Measurements from ENCODE around the gene S100A7A. TPM values are rescaled to one million over a fixed set of nuclear protein-coding genes. Genes with fewer than 3 reads are reported as not detected.

Gene S100A7A
- total RNA-seq, 3 donors from 2014 or later: not detected

DNA sequence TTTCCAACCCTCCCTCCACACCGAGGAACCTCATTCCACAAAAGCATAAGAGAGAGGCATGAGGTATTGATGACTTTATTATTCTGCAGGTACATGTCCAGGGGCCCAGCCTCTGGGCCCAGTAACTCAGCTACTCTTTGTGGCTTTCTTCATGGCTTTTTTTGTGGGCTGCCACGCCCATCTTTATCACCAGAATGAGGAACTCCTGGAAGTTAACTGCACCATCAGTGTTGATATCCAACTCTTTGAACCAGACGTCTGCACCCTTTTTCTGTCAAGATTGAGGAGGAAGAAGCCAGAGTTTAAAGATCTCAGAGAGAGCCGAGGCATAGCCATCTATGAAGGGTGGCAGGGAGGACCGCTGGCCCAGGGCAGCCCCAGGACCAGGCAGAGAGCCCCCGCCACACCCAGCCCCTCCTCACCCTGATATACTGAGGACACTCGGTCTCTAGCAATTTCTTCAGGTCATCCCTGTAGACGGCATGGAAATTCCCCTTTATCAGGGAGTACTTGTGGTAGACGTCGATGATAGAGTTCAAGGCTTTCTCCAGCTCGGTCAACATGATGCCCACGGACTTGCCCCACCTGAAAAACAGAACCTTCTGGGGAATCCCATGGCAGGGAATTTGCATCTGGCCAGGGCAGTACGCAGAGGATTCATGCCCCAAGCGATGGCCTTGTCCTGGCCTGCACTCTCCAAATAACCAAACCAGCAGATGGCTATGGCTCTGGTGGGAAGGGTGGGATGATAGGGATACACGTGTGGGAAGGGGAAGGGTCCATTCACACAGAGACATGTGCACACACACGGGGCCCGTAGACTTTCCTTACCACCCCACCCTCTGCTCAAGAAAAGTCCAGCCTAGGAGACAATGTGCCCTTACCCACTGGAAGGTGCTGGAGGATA lies 26.1 kb upstream of the S100A7A start:
- H3K27me3 Mint-ChIP-seq (ENCODE audit: low read depth): peaks cover 28% of the 10 kb centered on the region
- H3K36me3 Mint-ChIP-seq (ENCODE audit: insufficient read depth): no peaks in the 10 kb centered on the region
- ATAC-seq (no peak), DNase-seq (no peak)
- H3K4me1 Mint-ChIP-seq (ENCODE audit: low read depth): no peaks in the 10 kb centered on the region
- H3K4me3 Mint-ChIP-seq: no peak overlapping the region
- H3K9me3 Mint-ChIP-seq: no peaks in the 10 kb centered on the region

DNA sequence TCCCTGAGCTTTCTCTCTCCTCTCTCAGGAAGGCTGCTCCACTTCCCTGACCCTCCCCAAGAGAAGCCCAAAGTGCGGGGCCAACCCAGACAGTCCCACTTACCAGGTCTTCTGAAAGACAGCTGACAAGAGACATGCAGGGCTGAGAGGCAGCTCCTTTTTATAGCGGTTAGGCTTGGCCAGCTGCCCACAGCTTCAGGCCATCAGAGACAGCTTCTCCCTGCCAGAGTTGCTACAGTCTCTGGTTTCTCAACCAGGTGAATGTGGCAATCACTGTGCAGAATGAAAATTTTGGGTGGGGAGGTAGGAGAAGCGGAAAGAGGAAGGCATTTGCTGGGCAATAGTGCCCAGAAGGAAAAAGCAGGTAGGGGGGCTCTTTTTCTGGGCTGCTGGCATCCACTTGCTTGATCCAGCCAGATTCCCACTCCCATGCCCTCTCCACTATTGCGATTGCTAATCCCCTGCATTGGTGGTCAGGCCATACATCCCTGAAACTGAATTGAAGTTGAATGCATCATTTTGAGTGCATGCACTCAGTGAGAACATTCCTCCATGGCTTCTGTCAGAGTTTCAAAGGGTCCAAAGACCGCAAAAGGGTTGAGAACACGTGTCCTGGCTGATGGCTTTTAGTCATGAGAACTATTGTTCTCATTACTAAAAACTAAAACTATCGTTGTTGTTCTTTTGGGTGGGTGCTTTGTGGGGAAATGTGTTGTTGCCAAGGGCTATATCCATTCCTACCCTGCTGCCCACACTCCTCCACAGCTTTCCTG lies 25.2 kb upstream of the S100A7A start, which contains the start of gene S100A8:
Gene S100A8 (minus strand): TSS at position 136 of the 773 bp plus-strand sequence. CDS start 538 bp downstream, outside the sequence.
- Mint-ChIP-seq H3K4me1 (ENCODE audit: low read depth) (no peaks in the 10 kb centered on the region), H3K27me3 (ENCODE audit: low read depth) (peaks cover 35% of the 10 kb centered on the region), H3K4me3 (no peak within 1 kb of the TSS), H3K36me3 (ENCODE audit: insufficient read depth) (no peaks in the 10 kb centered on the region), H3K9me3 (no peaks in the 10 kb centered on the region)
- DNase-seq (no peak), ATAC-seq (no peak)

DNA sequence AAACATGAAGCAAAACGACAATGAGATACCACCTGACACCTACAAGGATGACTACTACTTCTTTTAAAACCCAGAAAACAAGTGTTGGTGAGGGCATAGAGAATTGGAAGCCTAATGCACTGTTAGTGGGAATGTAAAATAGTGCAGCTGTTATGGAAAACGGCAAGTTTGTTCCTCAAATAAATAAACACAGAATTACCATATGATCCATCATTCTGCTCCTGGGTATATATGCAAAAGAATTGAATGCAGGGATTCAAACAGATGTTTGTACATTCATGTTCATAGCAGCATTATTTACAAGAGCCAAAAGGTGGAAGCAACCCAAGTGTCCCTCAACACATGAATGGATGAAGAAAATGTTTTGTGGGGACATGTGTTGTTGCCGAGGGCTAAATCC lies 24.1 kb upstream of the S100A7A start:
- ATAC-seq: no peak

DNA sequence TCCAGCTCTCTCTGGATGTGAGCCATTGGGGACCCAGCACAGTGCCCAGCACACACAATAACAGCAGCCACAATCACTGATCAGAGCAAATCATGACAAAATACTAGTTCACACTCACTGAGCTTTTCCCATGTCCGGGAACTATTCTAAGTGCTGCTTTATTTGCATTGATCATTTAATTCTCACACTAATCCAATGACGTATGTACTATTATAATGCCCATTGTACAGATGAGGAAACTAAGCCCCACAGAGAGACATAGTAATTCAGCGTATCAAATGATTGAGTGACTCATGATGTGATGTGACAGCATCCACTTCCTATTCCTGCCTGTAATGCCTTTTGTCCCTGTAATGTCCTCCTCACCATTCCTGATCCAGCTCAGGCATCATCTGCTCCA lies 23.5 kb upstream of the S100A7A start:
- Mint-ChIP-seq H3K27me3 (ENCODE audit: low read depth) (peaks cover 39% of the 10 kb centered on the region), H3K4me1 (ENCODE audit: low read depth) (no peaks in the 10 kb centered on the region), H3K36me3 (ENCODE audit: insufficient read depth) (no peaks in the 10 kb centered on the region), H3K4me3 (no peak overlapping the region), H3K9me3 (no peaks in the 10 kb centered on the region)
- DNase-seq (no peak), ATAC-seq (no peak)

More for the DNA sequence above, 24.1 kb upstream of the S100A7A start:
- no peak for DNase-seq
- Mint-ChIP-seq H3K4me1 (ENCODE audit: low read depth) (no peaks in the 10 kb centered on the region), H3K27me3 (ENCODE audit: low read depth) (peaks cover 39% of the 10 kb centered on the region), H3K36me3 (ENCODE audit: insufficient read depth) (no peaks in the 10 kb centered on the region), H3K9me3 (no peaks in the 10 kb centered on the region), H3K4me3 (no peak overlapping the region)

DNA sequence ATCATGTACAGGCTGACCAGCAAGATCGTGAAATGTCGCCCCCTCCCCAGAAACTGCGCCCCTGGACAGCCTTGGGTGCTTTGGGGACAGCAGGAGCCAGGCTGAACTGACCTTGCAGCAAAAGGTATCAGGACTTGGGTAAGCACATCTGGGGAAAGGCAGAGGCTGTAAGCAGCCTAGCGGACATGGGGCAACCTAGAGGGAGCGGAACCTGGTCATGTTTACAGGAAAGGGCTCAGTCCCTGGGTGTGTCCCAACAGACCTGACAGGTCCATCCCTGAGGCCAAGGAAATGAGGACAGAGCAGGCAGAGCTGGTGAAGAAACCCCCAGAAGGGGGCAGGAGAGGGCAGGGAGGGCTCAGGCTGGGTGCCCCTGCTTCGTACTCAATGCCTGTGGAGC lies 22.4 kb upstream of the S100A7A start:
- Mint-ChIP-seq H3K9me3 (no peaks in the 10 kb centered on the region), H3K27me3 (ENCODE audit: low read depth) (peaks cover 39% of the 10 kb centered on the region)

DNA sequence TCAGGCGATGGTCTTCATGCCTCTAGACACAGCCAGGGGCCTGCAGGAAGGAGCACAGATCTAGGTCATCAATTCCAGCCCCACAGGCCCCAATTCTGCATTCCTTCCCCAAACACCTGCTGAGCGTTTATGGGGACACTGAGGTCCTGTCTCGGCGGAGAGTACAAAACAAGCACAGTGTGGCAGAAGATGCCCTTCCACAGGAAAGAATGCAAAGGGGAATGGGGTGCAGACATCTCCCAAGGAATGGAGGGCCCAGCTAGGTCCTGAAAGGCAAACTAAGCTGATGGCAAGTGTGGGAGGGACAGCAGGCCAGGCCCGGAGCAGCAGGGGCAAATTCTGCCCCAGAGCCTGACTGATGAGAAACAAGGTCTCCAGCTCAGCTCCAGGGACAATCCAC lies 21.9 kb upstream of the S100A7A start:
- no peak overlapping the region for H3K4me3 Mint-ChIP-seq
- DNase-seq: no peak
- no peaks in the 10 kb centered on the region for H3K36me3 Mint-ChIP-seq (ENCODE audit: insufficient read depth)
- H3K9me3 Mint-ChIP-seq: no peaks in the 10 kb centered on the region
- peaks cover 37% of the 10 kb centered on the region for H3K27me3 Mint-ChIP-seq (ENCODE audit: low read depth)
- no peaks in the 10 kb centered on the region for H3K4me1 Mint-ChIP-seq (ENCODE audit: low read depth)
- no peak for ATAC-seq

More for the DNA sequence above, 22.4 kb upstream of the S100A7A start:
- no peaks in the 10 kb centered on the region for H3K36me3 Mint-ChIP-seq (ENCODE audit: insufficient read depth)
- ATAC-seq (no peak), DNase-seq (no peak)
- H3K4me1 Mint-ChIP-seq (ENCODE audit: low read depth): no peaks in the 10 kb centered on the region
- no peak overlapping the region for H3K4me3 Mint-ChIP-seq

DNA sequence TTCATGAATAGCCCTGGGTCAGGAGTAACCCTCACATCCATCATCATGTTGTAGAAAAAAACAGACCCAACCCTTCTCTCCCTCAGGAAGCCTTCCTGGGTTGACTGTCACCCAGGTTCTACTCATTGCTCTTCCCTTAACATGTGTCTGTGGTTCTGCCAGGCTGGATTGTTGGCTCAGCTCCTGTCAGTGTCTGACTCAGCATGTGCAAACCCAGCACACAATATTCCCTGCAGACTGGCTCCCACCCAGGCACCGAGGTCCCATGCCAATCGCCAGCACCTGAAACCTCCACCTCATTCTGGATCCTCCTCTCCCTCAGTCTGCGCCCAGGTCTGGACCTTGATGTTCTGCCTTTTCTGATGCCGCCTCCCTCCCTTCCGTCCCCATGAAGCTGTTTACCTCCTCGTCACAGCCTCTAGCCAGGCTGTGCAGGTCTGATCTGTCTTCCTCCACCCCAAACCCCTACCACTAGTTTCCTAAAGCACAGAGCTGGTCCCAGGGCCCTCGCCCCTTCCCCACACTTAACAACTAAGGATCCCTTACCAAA lies 21.1 kb upstream of the S100A7A start:
- H3K4me1 Mint-ChIP-seq (ENCODE audit: low read depth): no peaks in the 10 kb centered on the region

DNA sequence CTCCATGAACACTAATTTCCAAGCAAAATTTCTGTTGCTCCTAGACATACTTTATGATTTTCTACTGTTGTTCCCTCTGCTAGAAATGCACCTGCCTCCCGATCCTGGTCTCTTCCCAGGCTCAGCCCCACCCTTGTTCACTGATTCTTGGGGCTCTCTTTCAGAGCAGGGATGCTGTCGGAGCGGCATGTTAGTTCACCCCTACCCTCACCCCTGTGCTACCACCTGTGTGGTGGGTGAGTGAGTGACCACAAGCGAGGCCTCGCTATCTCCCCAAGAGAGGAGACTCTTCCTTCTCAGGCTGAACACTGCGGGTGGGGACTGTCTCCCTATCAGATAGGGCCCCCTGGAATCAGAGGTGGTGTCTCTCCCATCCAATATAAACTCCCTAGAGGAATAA lies 20.5 kb upstream of the S100A7A start:
- Mint-ChIP-seq H3K27me3 (ENCODE audit: low read depth) (peaks cover 30% of the 10 kb centered on the region), H3K4me3 (no peak overlapping the region), H3K36me3 (ENCODE audit: insufficient read depth) (no peaks in the 10 kb centered on the region), H3K4me1 (ENCODE audit: low read depth) (no peaks in the 10 kb centered on the region), H3K9me3 (no peaks in the 10 kb centered on the region)
- no peak for DNase-seq
- ATAC-seq: no peak

More for the DNA sequence above, 21.1 kb upstream of the S100A7A start:
- DNase-seq (no peak), ATAC-seq (no peak)
- H3K9me3 Mint-ChIP-seq: no peaks in the 10 kb centered on the region
- H3K4me3 Mint-ChIP-seq: no peak overlapping the region
- H3K36me3 Mint-ChIP-seq (ENCODE audit: insufficient read depth): no peaks in the 10 kb centered on the region
- peaks cover 31% of the 10 kb centered on the region for H3K27me3 Mint-ChIP-seq (ENCODE audit: low read depth)

DNA sequence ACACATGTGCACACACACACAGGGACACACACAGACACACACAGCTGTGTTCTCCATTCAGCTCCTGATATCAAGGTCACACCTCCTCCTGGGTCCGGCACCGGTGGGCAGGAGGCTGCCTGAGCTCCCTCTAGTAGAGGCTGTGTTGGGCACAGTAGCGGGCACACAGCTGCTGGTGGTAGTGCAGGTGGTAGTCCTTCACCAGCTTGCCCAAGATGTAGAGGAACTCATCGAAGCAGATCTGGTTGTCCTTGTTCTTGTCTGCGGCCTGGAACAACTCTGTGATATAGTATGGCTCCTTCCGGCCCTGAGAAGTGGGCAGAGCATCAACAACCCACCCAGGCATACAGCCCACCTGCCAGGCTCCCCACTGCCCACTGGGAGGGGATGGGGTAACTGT lies 19.9 kb upstream of the S100A7A start:
- Mint-ChIP-seq H3K4me1 (ENCODE audit: low read depth) (no peaks in the 10 kb centered on the region), H3K27me3 (ENCODE audit: low read depth) (peaks cover 28% of the 10 kb centered on the region), H3K36me3 (ENCODE audit: insufficient read depth) (no peaks in the 10 kb centered on the region), H3K9me3 (no peaks in the 10 kb centered on the region), H3K4me3 (no peak overlapping the region)
- ATAC-seq: no peak
- no peak for DNase-seq

DNA sequence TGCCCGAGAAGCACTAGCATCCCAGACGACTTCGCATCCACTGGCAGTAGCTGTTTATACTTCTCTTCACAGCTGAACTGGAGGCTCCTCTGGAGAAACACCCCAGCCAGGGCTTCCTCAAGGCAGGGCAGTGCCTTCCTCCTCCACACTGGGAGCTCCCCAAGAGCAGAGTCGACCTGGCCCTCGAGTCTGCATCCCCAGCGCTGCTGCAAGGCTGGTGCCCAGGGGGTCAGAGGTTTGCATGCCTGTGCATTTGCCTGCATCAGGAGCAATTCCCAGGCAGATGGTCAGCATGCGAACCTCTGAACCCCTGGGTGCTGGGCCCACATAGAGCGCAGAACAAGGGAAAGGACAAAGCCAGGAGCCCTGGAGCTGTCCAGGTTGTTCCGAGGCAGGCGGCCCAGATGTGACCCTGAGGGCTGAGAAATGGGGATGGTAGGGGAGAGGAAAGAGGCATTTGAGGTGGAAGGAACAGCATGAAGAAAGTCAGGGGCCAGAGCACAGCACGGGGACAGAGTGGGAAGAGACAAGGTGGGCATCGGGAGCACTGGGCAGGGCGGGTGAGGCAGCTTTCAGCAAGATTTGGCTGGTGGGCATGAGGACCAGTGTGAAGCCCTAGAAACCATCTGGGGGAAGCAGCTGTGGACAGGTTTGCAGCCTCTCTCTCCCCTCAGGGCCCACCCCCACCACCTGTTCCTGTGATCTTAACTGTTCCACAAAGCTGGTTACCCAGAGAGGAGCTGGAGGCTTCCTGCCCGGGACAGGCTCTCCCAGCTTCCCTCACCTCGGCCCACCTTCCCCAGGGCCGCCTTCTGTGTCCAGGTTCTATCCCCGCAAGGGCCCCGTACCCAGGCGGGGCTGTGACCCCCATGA lies 19.0 kb upstream of the S100A7A start:
- no peaks in the 10 kb centered on the region for H3K9me3 Mint-ChIP-seq
- DNase-seq: no peak
- ATAC-seq: no peak
- H3K4me3 Mint-ChIP-seq: no peak overlapping the region
- no peaks in the 10 kb centered on the region for H3K4me1 Mint-ChIP-seq (ENCODE audit: low read depth)
- H3K36me3 Mint-ChIP-seq (ENCODE audit: insufficient read depth): no peaks in the 10 kb centered on the region
- peaks cover 28% of the 10 kb centered on the region for H3K27me3 Mint-ChIP-seq (ENCODE audit: low read depth)

DNA sequence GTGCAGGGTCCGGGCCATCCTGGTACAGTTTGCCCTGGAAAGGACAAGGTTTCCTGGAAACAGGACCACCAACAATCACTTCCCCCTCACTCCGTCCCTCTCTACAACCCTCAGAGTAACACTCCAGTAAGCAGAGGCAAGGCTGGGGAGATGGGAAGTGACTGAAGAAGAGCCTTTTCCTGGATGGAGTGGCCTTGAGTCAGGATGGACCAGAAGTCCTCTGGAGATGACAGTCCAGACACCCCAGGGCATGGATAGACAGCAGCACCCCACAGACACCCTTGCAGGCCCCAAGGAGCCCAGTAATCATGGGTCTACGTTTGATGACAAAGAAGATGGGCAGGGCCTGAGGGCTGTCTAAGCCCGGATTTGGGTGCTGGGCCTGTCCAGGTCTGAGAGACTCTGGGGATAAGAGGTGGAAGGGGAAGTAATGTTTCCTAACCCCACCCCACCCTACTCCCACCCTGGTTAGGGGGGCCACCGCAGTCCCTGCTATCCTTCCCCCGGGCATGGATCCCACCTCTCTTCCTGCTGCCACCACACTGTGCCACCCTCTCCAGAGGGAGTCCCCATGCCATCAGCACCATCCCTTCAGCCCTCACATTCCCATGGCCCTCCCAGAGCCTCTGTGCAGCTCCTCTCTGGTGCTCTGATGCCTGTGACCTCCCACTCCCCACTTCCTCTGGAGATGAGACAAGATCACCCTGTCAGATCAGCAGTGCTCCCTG lies 18.2 kb upstream of the S100A7A start:
- no peaks in the 10 kb centered on the region for H3K9me3 Mint-ChIP-seq

DNA sequence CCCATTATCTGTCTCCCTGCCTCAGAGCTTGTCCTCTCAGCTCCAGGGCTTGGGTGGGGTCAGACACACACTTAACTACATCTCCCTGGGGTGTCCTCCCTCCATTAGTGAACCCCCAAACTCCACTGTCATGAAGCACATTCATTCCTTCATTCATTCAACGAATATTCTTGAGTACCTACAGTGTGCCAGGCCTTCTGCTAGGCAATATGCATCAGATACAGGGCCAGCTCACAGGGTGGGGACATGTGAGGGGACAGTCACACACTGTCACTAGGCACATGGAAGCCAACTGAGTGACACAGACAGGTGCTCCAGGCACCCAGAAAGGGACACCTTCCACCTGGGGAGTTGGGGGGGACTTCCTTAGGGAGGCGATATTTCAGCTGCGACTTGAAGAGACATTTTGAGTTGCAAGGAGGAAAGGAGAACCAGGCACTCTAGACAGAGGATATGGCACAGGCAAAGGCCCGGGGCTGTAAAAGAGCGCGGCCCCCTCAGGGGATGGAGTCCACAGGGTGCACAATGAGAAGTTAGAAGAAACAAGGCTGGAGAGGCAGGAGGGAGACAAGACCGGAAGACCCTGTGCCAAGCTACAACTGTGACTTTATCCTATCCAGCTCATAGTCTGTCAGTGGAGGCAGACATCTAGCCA lies 16.8 kb upstream of the S100A7A start:
- Mint-ChIP-seq H3K4me1 (ENCODE audit: low read depth) (peaks cover under 1% of the 10 kb centered on the region), H3K27me3 (ENCODE audit: low read depth) (peaks cover 18% of the 10 kb centered on the region), H3K4me3 (no peak overlapping the region), H3K9me3 (no peaks in the 10 kb centered on the region), H3K36me3 (ENCODE audit: insufficient read depth) (no peaks in the 10 kb centered on the region)
- no peak for ATAC-seq
- DNase-seq: no peak

More for the DNA sequence above, 18.2 kb upstream of the S100A7A start:
- DNase-seq (no peak), ATAC-seq (no peak)
- no peaks in the 10 kb centered on the region for H3K36me3 Mint-ChIP-seq (ENCODE audit: insufficient read depth)
- no peak overlapping the region for H3K4me3 Mint-ChIP-seq
- H3K27me3 Mint-ChIP-seq (ENCODE audit: low read depth): peaks cover 25% of the 10 kb centered on the region
- no peaks in the 10 kb centered on the region for H3K4me1 Mint-ChIP-seq (ENCODE audit: low read depth)

DNA sequence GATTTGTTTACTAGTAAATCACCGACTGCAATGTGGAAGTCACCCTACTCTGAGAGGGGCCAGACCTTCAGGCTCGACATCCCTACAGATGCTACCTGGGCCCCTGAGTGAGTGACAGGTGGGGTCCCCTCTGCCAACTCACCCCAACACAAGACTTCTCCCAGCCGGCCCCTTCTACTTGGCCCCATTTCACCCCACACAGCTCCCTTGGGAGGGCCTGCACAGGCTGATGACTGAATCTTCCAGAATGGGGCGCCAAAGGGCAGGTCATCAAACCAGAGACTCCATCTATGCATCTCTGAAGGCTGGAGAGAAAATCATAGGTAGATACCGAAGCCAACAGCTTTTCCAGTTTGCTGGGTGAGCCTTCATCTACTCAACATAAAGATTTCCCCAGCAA lies 16.1 kb upstream of the S100A7A start:
- Mint-ChIP-seq H3K36me3 (ENCODE audit: insufficient read depth) (no peaks in the 10 kb centered on the region), H3K4me1 (ENCODE audit: low read depth) (peaks cover 2% of the 10 kb centered on the region), H3K27me3 (ENCODE audit: low read depth) (peaks cover 16% of the 10 kb centered on the region), H3K4me3 (no peak overlapping the region), H3K9me3 (no peaks in the 10 kb centered on the region)
- DNase-seq (no peak), ATAC-seq (no peak)

Measured in activated T-cell treated with anti-CD3 and anti-CD28 coated beads, Interleukin-2, amount 50 U/mL, for 4 hours (primary cell).